ENCODE data around the gene CACNA1B.

DNA sequence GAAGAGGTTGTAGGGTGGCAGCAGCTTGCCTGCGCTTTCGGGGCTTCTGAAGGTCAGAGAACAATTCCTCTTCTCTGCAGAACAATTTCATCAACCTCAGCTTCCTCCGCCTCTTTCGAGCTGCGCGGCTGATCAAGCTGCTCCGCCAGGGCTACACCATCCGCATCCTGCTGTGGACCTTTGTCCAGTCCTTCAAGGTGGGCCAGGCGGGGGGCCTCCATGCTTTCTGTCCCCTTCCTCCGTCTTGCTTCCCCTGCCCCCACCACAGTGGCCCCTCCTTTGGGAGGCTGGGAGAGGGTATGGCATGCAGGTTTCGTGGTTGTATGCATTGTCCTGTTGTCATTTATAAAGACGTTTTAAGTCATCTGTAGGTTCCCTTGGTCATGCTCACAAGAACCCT lies 195.8 kb downstream of the CACNA1B start:
- TF ChIP-seq, protein P1, sequence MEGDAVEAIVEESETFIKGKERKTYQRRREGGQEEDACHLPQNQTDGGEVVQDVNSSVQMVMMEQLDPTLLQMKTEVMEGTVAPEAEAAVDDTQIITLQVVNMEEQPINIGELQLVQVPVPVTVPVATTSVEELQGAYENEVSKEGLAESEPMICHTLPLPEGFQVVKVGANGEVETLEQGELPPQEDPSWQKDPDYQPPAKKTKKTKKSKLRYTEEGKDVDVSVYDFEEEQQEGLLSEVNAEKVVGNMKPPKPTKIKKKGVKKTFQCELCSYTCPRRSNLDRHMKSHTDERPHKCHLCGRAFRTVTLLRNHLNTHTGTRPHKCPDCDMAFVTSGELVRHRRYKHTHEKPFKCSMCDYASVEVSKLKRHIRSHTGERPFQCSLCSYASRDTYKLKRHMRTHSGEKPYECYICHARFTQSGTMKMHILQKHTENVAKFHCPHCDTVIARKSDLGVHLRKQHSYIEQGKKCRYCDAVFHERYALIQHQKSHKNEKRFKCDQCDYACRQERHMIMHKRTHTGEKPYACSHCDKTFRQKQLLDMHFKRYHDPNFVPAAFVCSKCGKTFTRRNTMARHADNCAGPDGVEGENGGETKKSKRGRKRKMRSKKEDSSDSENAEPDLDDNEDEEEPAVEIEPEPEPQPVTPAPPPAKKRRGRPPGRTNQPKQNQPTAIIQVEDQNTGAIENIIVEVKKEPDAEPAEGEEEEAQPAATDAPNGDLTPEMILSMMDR (IDR thresholded peaks at IDR 0.05): no peak
- TF ChIP-seq POLR2A (IDR thresholded peaks at IDR 0.05): no peak
